ENCODE measurements around the gene APP.
A peak's percentile ranks its signal among the peaks of the same experiment; 100 is the strongest.

Gene APP

GRCh38 chr21:26118938-26119540 is 51.5 kb downstream of the APP start:
- DNase-seq, result no peak
- TF ChIP-seq CTCF (IDR thresholded peaks at IDR 0.05; ENCODE audit: low read depth, low read length), result no peak
- Histone ChIP-seq H3K9me3 (no peaks in the 10 kb centered on the region), H3K4me3 (ENCODE audit: low read depth, low read length) (no peak overlapping the region), H3K36me3 (no peaks in the 10 kb centered on the region), H3K4me1 (peaks cover 12% of the 10 kb centered on the region), H3K27me3 (no peaks in the 10 kb centered on the region)

GRCh38 chr21:26117972-26118367 is 52.6 kb downstream of the APP start:
- Histone ChIP-seq H3K9me3 (no peaks in the 10 kb centered on the region), H3K4me1 (peaks cover 12% of the 10 kb centered on the region), H3K27me3 (no peaks in the 10 kb centered on the region), H3K4me3 (ENCODE audit: low read depth, low read length) (no peak overlapping the region), H3K36me3 (no peaks in the 10 kb centered on the region; the same call in 1 of the 2 replicates)
- no peak for DNase-seq
- TF ChIP-seq CTCF (IDR thresholded peaks at IDR 0.05; ENCODE audit: low read depth, low read length), result no peak

GRCh38 chr21:26117324-26117971 is 53.1 kb downstream of the APP start:
- Histone ChIP-seq H3K9me3 (no peaks in the 10 kb centered on the region), H3K4me1 (peaks cover 12% of the 10 kb centered on the region), H3K4me3 (ENCODE audit: low read depth, low read length) (no peak overlapping the region), H3K27me3 (no peaks in the 10 kb centered on the region), H3K36me3 (no peaks in the 10 kb centered on the region; the same call in 1 of the 2 replicates)
- no peak for DNase-seq
- no peak for TF ChIP-seq CTCF (IDR thresholded peaks at IDR 0.05; ENCODE audit: low read depth, low read length)

GRCh38 chr21:26116456-26117011 is 54.0 kb downstream of the APP start:
- H3K9me3 ChIP-seq, result no peaks in the 10 kb centered on the region
- peaks cover 12% of the 10 kb centered on the region for H3K4me1 ChIP-seq
- peaks cover 5% of the 10 kb centered on the region for H3K36me3 ChIP-seq
- H3K4me3 ChIP-seq (ENCODE audit: low read depth, low read length), result no peak overlapping the region
- DNase-seq, result no peak
- TF ChIP-seq CTCF (IDR thresholded peaks at IDR 0.05; ENCODE audit: low read depth, low read length), result no peak
- no peaks in the 10 kb centered on the region for H3K27me3 ChIP-seq

GRCh38 chr21:26115899-26116298 is 54.7 kb downstream of the APP start:
- Histone ChIP-seq H3K4me3 (ENCODE audit: low read depth, low read length) (no peak overlapping the region), H3K4me1 (peaks cover 12% of the 10 kb centered on the region), H3K9me3 (no peaks in the 10 kb centered on the region), H3K27me3 (no peaks in the 10 kb centered on the region), H3K36me3 (peaks cover 11% of the 10 kb centered on the region)
- DNase-seq, result no peak
- TF ChIP-seq CTCF (IDR thresholded peaks at IDR 0.05; ENCODE audit: low read depth, low read length), result no peak

GRCh38 chr21:26115305-26115704 is 55.3 kb downstream of the APP start:
- peak; percentile 51 for DNase-seq
- H3K4me1 ChIP-seq, result peaks cover 12% of the 10 kb centered on the region
- no peaks in the 10 kb centered on the region for H3K27me3 ChIP-seq
- no peaks in the 10 kb centered on the region for H3K9me3 ChIP-seq
- TF ChIP-seq CTCF (IDR thresholded peaks at IDR 0.05; ENCODE audit: low read depth, low read length), result no peak
- H3K36me3 ChIP-seq, result peaks cover 15% of the 10 kb centered on the region
- no peak overlapping the region for H3K4me3 ChIP-seq (ENCODE audit: low read depth, low read length)
